PC-9 (cell line): ENCODE data around the gene TRMU. TPM values are rescaled to one million over a fixed set of nuclear protein-coding genes. Genes with fewer than 3 reads are reported as not detected.

Experiments
- BruUV-seq: library from RNA; stranded (reverse); fragments of 400-500 nt; replicated peaks from 2 replicates; lab custom pipeline; 2021; lab: Mats Ljungman, UMichigan
- CTCF ChIA-PET: fragments of 300-600 bp; sonication (Branson Sonifier 250); formaldehyde crosslinking; loops from one replicate; lab custom pipeline; 2022; ENCODE audit warnings: antibody characterized with exemption; lab: Charles Lee
- POLR2A ChIA-PET: fragments of 300-600 bp; sonication (Branson Sonifier 250); formaldehyde crosslinking; loops from one replicate; lab custom pipeline; 2022; ENCODE audit warnings: antibody characterized with exemption; ENCODE audit not compliant: unreplicated experiment; lab: Charles Lee
- DNase-seq, 2 experiments: peaks; one replicate each; pipeline versions ENCODE4 v3.0.0 to v3.0.0-alpha.2; 2015 to 2022; ENCODE audit warnings: mixed read lengths in 1 of 2
- H2AFZ ChIP-seq: fragments of 200-600 bp; sonication (generic); 2 replicates; pipeline ENCODE4 v1.8.1; 2017; ENCODE audit warnings: antibody characterized with exemption
- H3F3A ChIP-seq: fragments of 200-600 bp; sonication (generic); 2 replicates; pipeline ENCODE4 v1.8.1; 2017; ENCODE audit warnings: antibody characterized with exemption, mild to moderate bottlenecking, low read depth; ENCODE audit not compliant: insufficient read depth
- H3K27ac ChIP-seq: fragments of 200-600 bp; sonication (generic); 2 replicates; pipeline ENCODE4 v1.6.1; 2016; ENCODE audit warnings: mixed run types
- H3K27me3 ChIP-seq: fragments of 200-600 bp; sonication (generic); 2 replicates; pipeline ENCODE4 v1.6.1; 2016; ENCODE audit warnings: low read depth, mixed run types; ENCODE audit not compliant: insufficient read depth
- H3K36me3 ChIP-seq: fragments of 200-600 bp; sonication (generic); 2 replicates; pipeline ENCODE4 v1.6.1; 2016; ENCODE audit warnings: low read depth, mixed run types
- H3K4me1 ChIP-seq: fragments of 200-600 bp; sonication (generic); replicated peaks from 2 replicates; pipeline ENCODE4 v1.6.1; 2016; ENCODE audit warnings: mixed run types; ENCODE audit not compliant: insufficient read depth
- H3K4me2 ChIP-seq: fragments of 200-600 bp; sonication (generic); 2 replicates; pipeline ENCODE4 v1.6.1; 2017; ENCODE audit warnings: mixed run types
- H3K4me3 ChIP-seq: fragments of 200-600 bp; sonication (generic); 2 replicates; pipeline ENCODE4 v1.6.1; 2016; ENCODE audit warnings: mixed run types
- H3K79me2 ChIP-seq: fragments of 200-600 bp; sonication (generic); 2 replicates; pipeline ENCODE4 v1.6.1; 2017; ENCODE audit warnings: low read depth, mixed run types
- H3K9me2 ChIP-seq: fragments of 200-600 bp; sonication (generic); 2 replicates; pipeline ENCODE4 v1.8.1; 2017; ENCODE audit warnings: mild to moderate bottlenecking; ENCODE audit not compliant: insufficient read depth
- H3K9me3 ChIP-seq: fragments of 200-600 bp; sonication (generic); 2 replicates; pipeline ENCODE4 v1.8.1; 2016; ENCODE audit warnings: low read depth; ENCODE audit not compliant: insufficient read depth
- H4K20me1 ChIP-seq: fragments of 200-600 bp; sonication (generic); 2 replicates; pipeline ENCODE4 v1.8.1; 2017; ENCODE audit not compliant: insufficient read depth
- EZH2 ChIP-seq: fragments of 200-600 bp; sonication (generic); IDR thresholded peaks from 2 replicates; pipeline ENCODE4 v1.8.0; 2017; ENCODE audit warnings: antibody characterized with exemption, low read depth
- intact Hi-C: fragments of 100-400 bp; cut with micrococcal nuclease; formaldehyde crosslinking; loops from one replicate; pipeline ENCODE4 v1.10.0; 2022; ENCODE audit not compliant: unreplicated experiment
- total RNA-seq: library from RNA; stranded (reverse); gene quantifications from 2 replicates; pipeline ENCODE4 v1.2.3, GENCODE V29; 2021
- TF ChIP-seq, protein P1 (sequence below): fragments of 200-600 bp; sonication (generic); conservative IDR thresholded peaks from 2 replicates; pipeline ENCODE4 v1.6.1; 2017; ENCODE audit warnings: mixed run types, antibody characterized with exemption, mild to moderate bottlenecking, moderate library complexity

TRMU gene
- total RNA-seq, 1 experiment from 2014 or later, result 58.2 TPM

DNA sequence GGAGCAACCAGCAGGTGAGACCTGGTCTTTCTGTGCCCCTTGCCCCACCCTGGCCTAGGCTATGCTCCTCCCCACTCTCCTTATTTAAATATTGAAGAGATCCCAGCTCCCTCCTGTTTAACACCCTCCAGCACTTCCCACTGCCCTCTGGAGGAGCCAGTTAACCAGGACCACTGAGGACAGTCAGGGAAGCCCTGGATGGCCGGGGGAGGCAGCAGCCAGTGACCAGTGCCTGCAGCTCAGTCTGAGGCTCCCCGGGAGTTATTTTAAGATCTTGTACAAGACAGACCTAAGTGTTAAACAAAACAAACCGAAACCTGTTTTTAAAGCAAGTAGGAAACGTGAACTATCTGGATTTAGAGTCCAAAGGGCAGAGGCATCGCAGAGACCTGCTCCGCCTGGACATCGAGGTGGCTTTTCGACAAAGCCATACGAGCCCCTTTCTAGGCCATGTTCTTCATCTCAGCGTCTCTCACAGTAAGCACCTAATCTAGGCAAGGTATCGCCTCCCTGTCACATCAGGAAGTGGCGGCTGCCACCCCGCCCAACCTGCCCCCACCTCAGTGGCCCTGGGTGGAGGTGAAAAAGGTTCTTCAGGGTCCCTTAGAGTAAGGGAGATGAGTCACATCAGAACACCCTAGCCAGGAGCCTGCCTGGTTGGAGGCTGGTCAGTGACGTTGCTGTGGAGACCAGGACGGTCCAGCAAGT, 35.2 kb downstream of the TRMU start:
- peak in 1 of 2 experiments; percentile 73 for DNase-seq
- H3K27ac ChIP-seq, result no peak overlapping the region
- no peak overlapping the region for H2AFZ ChIP-seq
- no peak overlapping the region for H3K4me2 ChIP-seq
- no peaks in the 10 kb centered on the region for H3K27me3 ChIP-seq
- ChIA-PET POLR2A (no interaction called here), CTCF (no interaction called here)
- peaks cover 1% of the 10 kb centered on the region for H3K36me3 ChIP-seq
- H3K79me2 ChIP-seq, result peaks cover 3% of the 10 kb centered on the region; the same call in 1 of the 2 replicates
- H3K9me3 ChIP-seq, result no peaks in the 10 kb centered on the region
- TF ChIP-seq, protein P1, sequence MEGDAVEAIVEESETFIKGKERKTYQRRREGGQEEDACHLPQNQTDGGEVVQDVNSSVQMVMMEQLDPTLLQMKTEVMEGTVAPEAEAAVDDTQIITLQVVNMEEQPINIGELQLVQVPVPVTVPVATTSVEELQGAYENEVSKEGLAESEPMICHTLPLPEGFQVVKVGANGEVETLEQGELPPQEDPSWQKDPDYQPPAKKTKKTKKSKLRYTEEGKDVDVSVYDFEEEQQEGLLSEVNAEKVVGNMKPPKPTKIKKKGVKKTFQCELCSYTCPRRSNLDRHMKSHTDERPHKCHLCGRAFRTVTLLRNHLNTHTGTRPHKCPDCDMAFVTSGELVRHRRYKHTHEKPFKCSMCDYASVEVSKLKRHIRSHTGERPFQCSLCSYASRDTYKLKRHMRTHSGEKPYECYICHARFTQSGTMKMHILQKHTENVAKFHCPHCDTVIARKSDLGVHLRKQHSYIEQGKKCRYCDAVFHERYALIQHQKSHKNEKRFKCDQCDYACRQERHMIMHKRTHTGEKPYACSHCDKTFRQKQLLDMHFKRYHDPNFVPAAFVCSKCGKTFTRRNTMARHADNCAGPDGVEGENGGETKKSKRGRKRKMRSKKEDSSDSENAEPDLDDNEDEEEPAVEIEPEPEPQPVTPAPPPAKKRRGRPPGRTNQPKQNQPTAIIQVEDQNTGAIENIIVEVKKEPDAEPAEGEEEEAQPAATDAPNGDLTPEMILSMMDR, result no peak
- no peak for TF ChIP-seq EZH2
- no peaks in the 10 kb centered on the region for H4K20me1 ChIP-seq
- H3F3A ChIP-seq, result peaks cover 11% of the 10 kb centered on the region
- no peak overlapping the region for H3K4me3 ChIP-seq
- BruUV-seq, result no TSS peak
- intact Hi-C loops, result no loop called here
- H3K9me2 ChIP-seq, result no peaks in the 10 kb centered on the region
- H3K4me1 ChIP-seq, result peaks cover 19% of the 10 kb centered on the region

DNA sequence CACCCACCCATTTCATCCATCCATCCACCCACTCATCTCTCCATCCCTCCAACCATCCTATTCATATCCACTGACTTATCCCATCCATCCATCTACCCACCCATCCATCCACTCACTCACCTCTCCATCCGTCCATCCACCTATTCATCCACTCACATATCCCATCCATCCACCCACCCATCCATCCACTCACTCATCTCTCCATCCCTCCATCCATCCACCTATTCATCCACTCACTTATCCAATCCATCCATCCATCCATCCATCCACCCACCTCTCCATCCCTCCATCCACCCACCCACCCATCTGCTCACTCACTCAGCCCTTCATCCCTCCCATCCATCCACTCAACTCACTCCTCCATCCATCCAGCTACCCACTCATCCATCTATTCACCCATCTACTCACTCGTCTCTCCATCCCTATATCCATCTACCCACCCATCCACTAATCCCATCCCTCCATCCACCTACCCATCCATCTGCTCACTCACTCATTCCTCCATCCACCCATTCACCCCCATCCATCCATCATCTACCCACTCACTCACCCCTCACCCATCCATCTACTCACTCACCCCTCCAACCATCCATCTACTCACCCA, 36.2 kb downstream of the TRMU start:
- TF ChIP-seq, protein P1, result no peak
- no peak for TF ChIP-seq EZH2
- H3K4me2 ChIP-seq, result no peak overlapping the region
- peaks cover 29% of the 10 kb centered on the region for H3K4me1 ChIP-seq
- H3K9me2 ChIP-seq, result no peaks in the 10 kb centered on the region
- H4K20me1 ChIP-seq, result no peaks in the 10 kb centered on the region
- ChIA-PET CTCF (no interaction called here), POLR2A (no interaction called here)
- H3K36me3 ChIP-seq, result peaks cover 10% of the 10 kb centered on the region
- peaks cover 6% of the 10 kb centered on the region; the same call in 1 of the 2 replicates for H3K79me2 ChIP-seq
- H3K9me3 ChIP-seq, result no peaks in the 10 kb centered on the region
- DNase-seq, result no peak
- intact Hi-C loops, result no loop called here
- no TSS peak for BruUV-seq
- no peak overlapping the region for H2AFZ ChIP-seq
- peaks cover 18% of the 10 kb centered on the region for H3F3A ChIP-seq
- no peaks in the 10 kb centered on the region for H3K27me3 ChIP-seq
- no peak overlapping the region for H3K4me3 ChIP-seq
- no peak overlapping the region for H3K27ac ChIP-seq

DNA sequence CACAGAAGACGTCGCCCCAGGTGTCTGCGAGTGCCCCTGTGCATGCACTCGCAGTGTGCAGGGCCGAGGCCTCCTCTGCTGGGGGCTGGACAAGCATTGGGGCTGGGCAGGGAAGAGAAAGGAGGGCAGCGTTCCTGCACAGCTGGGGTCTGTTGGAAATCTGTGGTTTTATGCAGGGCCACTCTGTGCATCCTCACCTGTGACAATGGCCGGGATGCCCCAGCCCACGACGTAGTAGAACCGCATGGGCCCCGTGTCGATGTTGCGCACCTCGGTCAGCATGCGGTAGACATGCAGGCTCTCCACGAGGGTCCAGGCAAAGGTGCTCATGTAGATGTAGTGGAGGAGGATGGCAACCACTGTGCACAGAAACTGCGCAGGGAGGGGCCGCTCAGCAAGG, 37.2 kb downstream of the TRMU start:
- Histone ChIP-seq H3K79me2 (peaks cover 10% of the 10 kb centered on the region; the same call in 1 of the 2 replicates), H3K4me2 (no peak overlapping the region), H3K4me1 (peaks cover 37% of the 10 kb centered on the region), H4K20me1 (no peaks in the 10 kb centered on the region), H3K9me3 (no peaks in the 10 kb centered on the region), H3K27me3 (no peaks in the 10 kb centered on the region), H3K36me3 (peaks cover 10% of the 10 kb centered on the region), H2AFZ (no peak overlapping the region), H3F3A (peaks cover 24% of the 10 kb centered on the region), H3K27ac (no peak overlapping the region), H3K4me3 (no peak overlapping the region), H3K9me2 (no peaks in the 10 kb centered on the region)
- TF ChIP-seq, protein P1, result no peak
- TF ChIP-seq EZH2, result no peak
- no peak for DNase-seq
- BruUV-seq, result no TSS peak
- ChIA-PET CTCF (no interaction called here), POLR2A (no interaction called here)
- intact Hi-C loops, result no loop called here
